H9 (cell line): ENCODE results near the gene TCF4. TPM values are rescaled to one million over a fixed set of nuclear protein-coding genes. Genes with fewer than 3 reads are reported as not detected.
A peak's percentile ranks its signal among the peaks of the same experiment; 100 is the strongest.

Experiments
- DNase-seq: peaks from one replicate; pipeline ENCODE4 v3.0.0-alpha.2; 2017
- H2AFZ ChIP-seq: one replicate; pipeline ENCODE4 v1.6.1; 2013; ENCODE audit warnings: mild to moderate bottlenecking, low read length, control low read depth, moderate library complexity
- H2AK5ac ChIP-seq: 2 replicates; pipeline ENCODE4 v1.6.1; 2013; ENCODE audit warnings: low read length, control low read depth, mixed read lengths; ENCODE audit not compliant: insufficient read length
- H2BK120ac ChIP-seq: one replicate; pipeline ENCODE4 v1.6.1; 2013; ENCODE audit warnings: low read depth, mild to moderate bottlenecking, low read length, control low read depth, inconsistent platforms; ENCODE audit not compliant: poor library complexity, severe bottlenecking
- H2BK12ac ChIP-seq: 2 replicates; pipeline ENCODE4 v1.6.1; 2013; ENCODE audit warnings: low read length, control low read depth, mixed read lengths, low read depth; ENCODE audit not compliant: insufficient read length
- H2BK15ac ChIP-seq: 2 replicates; pipeline ENCODE4 v1.6.1; 2013; ENCODE audit warnings: low read depth, low read length, control low read depth
- H2BK20ac ChIP-seq: one replicate; pipeline ENCODE4 v1.6.1; 2013; ENCODE audit warnings: low read depth, mild to moderate bottlenecking, low read length, control low read depth, inconsistent platforms; ENCODE audit not compliant: poor library complexity, severe bottlenecking
- H2BK5ac ChIP-seq: 2 replicates; pipeline ENCODE4 v1.6.1; 2013; ENCODE audit warnings: low read length, control low read depth, mixed read lengths; ENCODE audit not compliant: insufficient read length
- H3K14ac ChIP-seq: 2 replicates; pipeline ENCODE4 v1.6.1; 2013; ENCODE audit warnings: low read length, control low read depth; ENCODE audit not compliant: insufficient read depth
- H3K18ac ChIP-seq: 2 replicates; pipeline ENCODE4 v1.6.1; 2013; ENCODE audit warnings: low read depth, mild to moderate bottlenecking, mixed read lengths, low read length, control low read depth; ENCODE audit not compliant: insufficient read length
- H3K23ac ChIP-seq: 2 replicates; pipeline ENCODE4 v1.6.1; 2013; ENCODE audit warnings: low read length, control low read depth, mixed read lengths, low read depth; ENCODE audit not compliant: insufficient read length
- H3K23me2 ChIP-seq: 2 replicates; pipeline ENCODE4 v1.6.1; 2013; ENCODE audit warnings: low read depth, mild to moderate bottlenecking, mixed read lengths, low read length, control low read depth; ENCODE audit not compliant: insufficient read length, poor library complexity, severe bottlenecking
- H3K27ac ChIP-seq: 2 replicates; pipeline ENCODE4 v1.5.1; 2013; ENCODE audit warnings: low read length, control low read depth, mixed read lengths, low read depth; ENCODE audit not compliant: insufficient read length
- H3K27me3 ChIP-seq: 2 replicates; pipeline ENCODE4 v1.6.1; 2013; ENCODE audit warnings: low read length, control low read depth, inconsistent platforms; ENCODE audit not compliant: insufficient read depth
- H3K4ac ChIP-seq: 2 replicates; pipeline ENCODE4 v1.6.1; 2013; ENCODE audit warnings: low read depth, mild to moderate bottlenecking, control low read depth, inconsistent platforms, low read length, moderate library complexity
- H3K4me1 ChIP-seq: 2 replicates; pipeline ENCODE4 v1.6.1; 2013; ENCODE audit warnings: low read length, control low read depth, inconsistent platforms; ENCODE audit not compliant: insufficient read depth
- H3K4me2 ChIP-seq: 2 replicates; pipeline ENCODE4 v1.6.1; 2013; ENCODE audit warnings: low read length, control low read depth, mixed read lengths; ENCODE audit not compliant: insufficient read length, insufficient read depth
- H3K56ac ChIP-seq: 2 replicates; pipeline ENCODE4 v1.6.1; 2013; ENCODE audit warnings: low read depth, mild to moderate bottlenecking, mixed read lengths, low read length, control low read depth; ENCODE audit not compliant: insufficient read length
- H3K79me1 ChIP-seq: 2 replicates; pipeline ENCODE4 v1.6.1; 2013; ENCODE audit warnings: low read depth, mild to moderate bottlenecking, moderate library complexity, low read length, control low read depth, inconsistent platforms; ENCODE audit not compliant: insufficient read depth, poor library complexity, severe bottlenecking
- H3K79me2 ChIP-seq: 2 replicates; pipeline ENCODE4 v1.6.1; 2013; ENCODE audit warnings: low read length, control low read depth, inconsistent platforms; ENCODE audit not compliant: insufficient read depth
- H3K9ac ChIP-seq: 2 replicates; pipeline ENCODE4 v1.6.1; 2013; ENCODE audit warnings: low read length, control low read depth, mixed read lengths; ENCODE audit not compliant: insufficient read length; ENCODE audit errors: extremely low read depth
- H3K9me3 ChIP-seq: one replicate; pipeline ENCODE4 v1.6.1; 2013; ENCODE audit warnings: low read depth, low read length, inconsistent platforms; ENCODE audit not compliant: control insufficient read depth
- H3T11ph ChIP-seq: one replicate; pipeline ENCODE4 v1.6.1; 2013; ENCODE audit warnings: mild to moderate bottlenecking, low read length, control low read depth, inconsistent platforms
- H4K20me1 ChIP-seq: one replicate; pipeline ENCODE4 v1.6.1; 2013; ENCODE audit not compliant: control insufficient read depth, insufficient read length, insufficient read depth
- H4K5ac ChIP-seq: 2 replicates; pipeline ENCODE4 v1.6.1; 2013; ENCODE audit warnings: low read depth, mild to moderate bottlenecking, mixed read lengths, low read length, control low read depth; ENCODE audit not compliant: insufficient read length
- H4K8ac ChIP-seq: replicated peaks from 2 replicates; pipeline ENCODE4 v1.6.1; 2013; ENCODE audit warnings: low read length, control low read depth, mixed read lengths, low read depth; ENCODE audit not compliant: insufficient read length
- H4K91ac ChIP-seq: 2 replicates; pipeline ENCODE4 v1.6.1; 2013; ENCODE audit warnings: low read depth, mild to moderate bottlenecking, moderate library complexity, mixed read lengths, low read length, control low read depth; ENCODE audit not compliant: insufficient read length
- H3K27ac Mint-ChIP-seq, 3 experiments: 2 replicates in 2 of 3; 3 replicates in 1 of 3; pipeline ENCODE4 v1.8.0; 2020 to 2021; ENCODE audit warnings: mixed read lengths in 3 of 3, mild to moderate bottlenecking in 1 of 3, moderate library complexity in 1 of 3
- H3K27me3 Mint-ChIP-seq: 2 replicates; pipeline ENCODE4 v1.8.0; 2021; ENCODE audit warnings: low read depth, mild to moderate bottlenecking, moderate library complexity, mixed read lengths
- H3K36me3 Mint-ChIP-seq, 3 experiments: 2 replicates in 2 of 3; 3 replicates in 1 of 3; pipeline ENCODE4 v1.8.0; 2020 to 2021; ENCODE audit warnings: low read depth in 3 of 3, mixed read lengths in 3 of 3; ENCODE audit not compliant: insufficient read depth in 1 of 3
- H3K4me1 Mint-ChIP-seq, 2 experiments: 2 replicates each; pipeline ENCODE4 v1.8.0; 2020; ENCODE audit warnings: mixed read lengths in 2 of 2
- H3K4me3 Mint-ChIP-seq, 2 experiments: 2 replicates in 1 of 2; 3 replicates in 1 of 2; pipeline ENCODE4 v1.8.0; 2020 to 2021; ENCODE audit warnings: mild to moderate bottlenecking in 2 of 2, mixed read lengths in 2 of 2, moderate library complexity in 1 of 2
- H3K9me3 Mint-ChIP-seq, 2 experiments: 2 replicates in 1 of 2; 3 replicates in 1 of 2; pipeline ENCODE4 v1.8.0; 2020; ENCODE audit warnings: mild to moderate bottlenecking in 2 of 2, mixed read lengths in 2 of 2, moderate library complexity in 1 of 2
- WGBS: extraction: QIAGEN DNeasy Blood & Tissue Kit; methylation state at CpG from one replicate; pipeline ENCODE4 v1.1.7; 2013; ENCODE audit warnings: missing lambda C conversion rate, low lambda C conversion rate, mixed read lengths; ENCODE audit not compliant: insufficient read length; ENCODE audit errors: extremely low coverage; 5-methylcytosine and 5-hydroxymethylcytosine counted together
- total RNA-seq: library from RNA; stranded (reverse); gene quantifications from 2 replicates; pipeline ENCODE4 v1.2.1, GENCODE V29; 2021
- TF ChIP-seq, protein P1 (sequence below): fragments of 200-600 bp; sonication (generic); conservative IDR thresholded peaks from 3 replicates; pipeline ENCODE4 v1.8.0; 2021; ENCODE audit warnings: antibody characterized with exemption, mild to moderate bottlenecking

The TCF4 gene
- total RNA-seq, 1 experiment from 2014 or later: 99.4 TPM

DNA sequence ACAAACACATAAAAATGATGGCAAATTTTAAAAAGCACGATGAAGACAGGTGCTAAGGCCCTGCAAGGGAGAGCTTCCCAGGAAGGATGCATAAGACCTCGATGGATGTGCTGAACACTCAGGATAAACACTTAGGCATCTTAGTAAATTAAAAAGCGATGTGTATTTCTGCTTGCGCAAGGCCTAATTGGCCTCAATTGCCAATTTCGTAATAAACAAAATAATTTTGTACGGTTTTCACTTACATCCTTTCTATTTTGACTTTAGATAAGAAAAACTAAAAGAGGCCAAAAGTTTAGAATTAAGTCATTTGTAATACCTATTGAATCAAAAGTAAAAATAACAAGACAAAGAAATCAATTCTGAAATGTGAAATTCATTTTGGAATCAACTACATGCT lies 189.1 kb downstream of the TCF4 start:
- H3K4me2 ChIP-seq: no peak overlapping the region
- H3K27me3 Mint-ChIP-seq: no peaks in the 10 kb centered on the region
- H2BK5ac ChIP-seq: no peak overlapping the region
- H3K4me3 Mint-ChIP-seq: no peak overlapping the region
- H2BK12ac ChIP-seq: no peak overlapping the region
- peaks cover 0 to 4% (median 2%) of the 10 kb centered on the region in 3 experiments; a peak in 2 of 7 replicates for H3K36me3 Mint-ChIP-seq
- H2BK120ac ChIP-seq: no peak overlapping the region
- H2BK20ac ChIP-seq: no peak overlapping the region
- no peak overlapping the region for H3K27ac ChIP-seq
- no peak overlapping the region for H4K8ac ChIP-seq
- H3K4ac ChIP-seq: no peak overlapping the region
- WGBS: no CpG with 5 or more reads among the region's 6 CpGs
- no peak overlapping the region for H2AK5ac ChIP-seq
- peaks cover 60 to 62% of the 10 kb centered on the region in 2 experiments for H3K4me1 Mint-ChIP-seq
- no peaks in the 10 kb centered on the region for H4K20me1 ChIP-seq
- no peaks in the 10 kb centered on the region for H3K9me3 Mint-ChIP-seq
- H3K14ac ChIP-seq: no peak overlapping the region
- H2BK15ac ChIP-seq: no peak overlapping the region
- H3K27ac Mint-ChIP-seq: peak overlapping the region in 2 of 3 experiments; percentile 31 to 68; a peak in 1 of 7 replicates
- peaks cover 8% of the 10 kb centered on the region for H3K79me1 ChIP-seq
- H3K27me3 ChIP-seq: no peaks in the 10 kb centered on the region
- H3K4me1 ChIP-seq: peaks cover 10% of the 10 kb centered on the region
- no peak overlapping the region for H4K5ac ChIP-seq
- no peak overlapping the region for H4K91ac ChIP-seq
- 0 out of 2 replicates have a peak, but pooled peaks cover 3% of the 10 kb centered on the region for H3K79me2 ChIP-seq
- no peak overlapping the region for H2AFZ ChIP-seq
- H3K18ac ChIP-seq: no peak overlapping the region
- DNase-seq: no peak
- no peak overlapping the region for H3K9ac ChIP-seq
- no peak overlapping the region for H3T11ph ChIP-seq
- H3K23me2 ChIP-seq: no peaks in the 10 kb centered on the region
- TF ChIP-seq, protein P1, sequence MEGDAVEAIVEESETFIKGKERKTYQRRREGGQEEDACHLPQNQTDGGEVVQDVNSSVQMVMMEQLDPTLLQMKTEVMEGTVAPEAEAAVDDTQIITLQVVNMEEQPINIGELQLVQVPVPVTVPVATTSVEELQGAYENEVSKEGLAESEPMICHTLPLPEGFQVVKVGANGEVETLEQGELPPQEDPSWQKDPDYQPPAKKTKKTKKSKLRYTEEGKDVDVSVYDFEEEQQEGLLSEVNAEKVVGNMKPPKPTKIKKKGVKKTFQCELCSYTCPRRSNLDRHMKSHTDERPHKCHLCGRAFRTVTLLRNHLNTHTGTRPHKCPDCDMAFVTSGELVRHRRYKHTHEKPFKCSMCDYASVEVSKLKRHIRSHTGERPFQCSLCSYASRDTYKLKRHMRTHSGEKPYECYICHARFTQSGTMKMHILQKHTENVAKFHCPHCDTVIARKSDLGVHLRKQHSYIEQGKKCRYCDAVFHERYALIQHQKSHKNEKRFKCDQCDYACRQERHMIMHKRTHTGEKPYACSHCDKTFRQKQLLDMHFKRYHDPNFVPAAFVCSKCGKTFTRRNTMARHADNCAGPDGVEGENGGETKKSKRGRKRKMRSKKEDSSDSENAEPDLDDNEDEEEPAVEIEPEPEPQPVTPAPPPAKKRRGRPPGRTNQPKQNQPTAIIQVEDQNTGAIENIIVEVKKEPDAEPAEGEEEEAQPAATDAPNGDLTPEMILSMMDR: no peak
- H3K56ac ChIP-seq: no peak overlapping the region
- no peaks in the 10 kb centered on the region for H3K9me3 ChIP-seq
- H3K23ac ChIP-seq: no peak overlapping the region
